HG03571 (cell line): Measurements from ENCODE around the gene WIPF1.

Experiments
- ATAC-seq: cut with Tn5 transposase; IDR thresholded peaks from one replicate; pipeline ENCODE4 v1.9.1; 2021; ENCODE audit not compliant: unreplicated experiment

WIPF1 gene

DNA sequence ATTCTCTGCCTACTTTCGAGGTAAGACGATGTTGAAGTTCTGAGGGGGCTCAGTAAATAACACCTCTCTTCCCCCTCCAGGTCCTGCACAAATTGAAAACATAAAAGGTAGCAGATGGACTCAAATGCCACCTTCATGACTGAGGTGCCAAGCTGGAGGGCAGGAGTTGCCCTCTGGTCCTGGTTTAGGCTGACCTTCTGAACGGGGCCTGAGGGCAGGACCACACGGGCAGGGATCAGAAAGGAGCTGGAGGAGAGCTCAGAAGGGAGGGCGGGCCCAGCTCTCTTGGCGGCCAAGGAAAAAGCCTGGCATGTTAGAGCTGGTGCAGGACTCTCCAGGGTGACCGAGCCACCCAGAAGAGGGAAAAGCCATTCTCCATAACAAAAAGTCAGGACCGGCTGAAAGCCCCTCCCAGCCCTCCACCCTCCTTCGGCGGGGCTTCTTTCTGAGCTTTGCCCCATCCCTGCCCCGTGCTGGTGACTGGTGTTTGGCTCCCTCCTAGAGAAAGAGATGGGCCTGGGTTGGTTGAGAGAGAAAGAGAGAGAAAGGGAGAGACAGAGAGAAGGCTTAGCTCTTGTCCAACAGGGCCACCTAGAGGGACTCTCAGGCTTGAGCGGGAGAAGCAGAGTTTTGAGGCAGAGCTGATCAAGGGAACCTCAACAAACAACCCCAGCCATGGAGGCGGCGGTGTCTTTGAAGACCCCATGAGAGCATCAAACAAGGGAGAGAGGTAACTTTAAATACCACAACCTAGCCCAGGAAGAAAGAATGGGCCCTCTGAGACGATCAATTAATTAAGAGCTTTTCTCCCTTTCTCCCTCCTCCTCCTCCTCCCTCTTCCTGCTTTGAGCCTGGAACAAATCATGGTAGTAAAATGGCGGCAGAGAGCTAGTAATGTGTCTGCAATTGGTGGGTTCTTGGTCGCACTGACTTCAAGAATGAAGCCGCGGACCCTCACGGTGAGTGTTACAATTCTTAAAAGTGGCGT, 50.8 kb downstream of the WIPF1 start:
- no peak for ATAC-seq

DNA sequence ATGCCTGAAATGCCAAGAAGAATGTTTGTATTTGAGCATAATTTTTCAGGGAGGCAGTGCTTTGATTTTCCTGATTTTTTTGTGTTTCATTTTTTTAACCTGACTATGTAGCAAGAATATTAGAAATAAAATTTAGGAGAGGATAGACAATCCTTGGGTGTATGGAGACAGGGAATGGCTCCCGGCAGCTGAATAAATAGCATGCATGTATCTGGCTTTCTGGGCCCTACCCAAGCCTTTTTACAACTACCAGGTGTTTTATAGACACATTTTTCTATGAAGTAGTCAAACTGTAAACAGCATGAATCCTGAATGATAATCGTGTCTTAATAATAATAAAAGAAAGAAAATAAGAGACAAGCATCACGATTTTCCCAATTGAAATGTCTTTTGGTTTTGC, 52.4 kb downstream of the WIPF1 start:
- ATAC-seq: no peak

GRCh38 chr2:174544802-174545201, 52.8 kb downstream of the WIPF1 start:
- ATAC-seq: no peak

GRCh38 chr2:174544156-174544555, 53.4 kb downstream of the WIPF1 start:
- ATAC-seq: no peak

DNA sequence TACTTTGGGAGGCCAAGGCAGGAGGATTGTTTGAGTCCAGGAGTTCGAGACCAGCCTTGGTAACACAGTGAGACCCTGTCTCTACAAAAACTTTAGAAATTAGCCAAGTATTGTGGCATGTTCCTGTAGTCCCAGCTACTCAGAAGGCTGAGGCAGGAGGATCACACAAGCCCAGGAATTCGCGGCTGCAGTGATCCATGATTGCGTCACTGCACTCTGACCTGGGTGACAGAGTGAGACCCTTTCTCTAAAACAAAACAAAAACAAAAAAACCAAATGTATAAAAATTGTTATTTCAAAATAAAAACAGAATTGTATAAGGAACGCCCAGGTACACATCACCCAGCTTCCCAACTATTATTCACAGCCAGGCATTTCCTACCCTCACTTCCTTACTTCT, 56.7 kb downstream of the WIPF1 start:
- ATAC-seq: no peak

GRCh38 chr2:174535757-174536703, 61.6 kb downstream of the WIPF1 start:
- ATAC-seq: no peak

DNA sequence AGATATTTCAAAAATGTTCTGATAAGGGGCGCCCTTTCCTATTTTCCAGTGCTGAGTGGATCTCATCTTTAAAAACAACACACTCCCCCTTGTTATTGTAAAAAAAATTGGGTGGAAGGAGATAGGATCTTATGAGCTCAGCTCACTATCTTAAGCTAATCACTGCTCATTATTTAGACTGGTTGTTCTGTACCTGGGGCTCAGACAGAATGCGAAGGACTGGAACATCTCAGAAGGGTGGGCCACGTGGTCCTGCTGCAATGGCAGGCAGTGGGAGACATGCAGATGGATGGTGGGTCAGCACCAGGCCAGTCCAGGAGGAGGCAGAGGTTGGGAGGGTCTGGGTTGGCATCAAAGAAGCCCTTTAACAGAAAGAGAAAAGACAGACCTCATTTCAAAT, 62.5 kb downstream of the WIPF1 start:
- ATAC-seq: no peak

DNA sequence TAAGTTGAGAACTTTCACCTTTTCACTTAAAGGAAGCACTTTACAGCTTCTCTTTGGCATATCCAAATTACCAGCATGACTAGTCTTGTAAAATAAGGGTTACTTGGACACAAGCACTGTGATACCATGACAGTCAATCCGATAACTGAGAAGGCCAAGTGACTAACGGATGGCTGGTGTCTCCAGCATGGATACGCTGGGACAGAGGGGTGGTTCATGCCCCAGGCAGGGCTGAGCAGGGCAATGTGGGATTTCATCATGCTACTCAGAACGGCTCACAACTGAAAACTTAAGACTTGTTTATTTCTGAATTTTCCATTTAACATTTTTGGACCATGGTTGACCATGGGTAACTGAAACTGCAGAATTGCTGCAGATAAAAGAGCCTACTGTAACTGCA, 67.7 kb downstream of the WIPF1 start:
- ATAC-seq: no peak

DNA sequence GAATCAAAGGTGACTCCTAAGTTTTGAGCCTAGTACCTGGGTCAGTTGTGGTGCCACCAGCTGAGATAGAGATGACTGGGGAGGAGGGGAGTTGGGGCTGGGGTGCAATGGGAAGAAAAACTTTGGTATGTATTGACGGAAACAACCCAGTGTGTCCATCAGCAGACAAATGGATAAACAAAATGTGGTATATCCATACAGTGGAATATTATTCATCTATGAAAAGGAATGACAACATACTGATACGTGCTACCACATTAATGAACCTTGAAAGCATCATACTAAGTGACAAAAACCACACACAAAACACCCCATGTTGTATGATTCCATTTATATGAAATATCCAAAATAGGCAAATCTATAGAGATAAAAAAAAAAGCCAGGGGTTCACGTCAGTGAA, 69.6 kb downstream of the WIPF1 start:
- no peak for ATAC-seq

- ATAC-seq: no peak
Measured at GRCh38 chr2:174527101-174527721, 70.4 kb downstream of the WIPF1 start.

- no peak for ATAC-seq
Measured at GRCh38 chr2:174524527-174524926, 73.1 kb downstream of the WIPF1 start.

DNA sequence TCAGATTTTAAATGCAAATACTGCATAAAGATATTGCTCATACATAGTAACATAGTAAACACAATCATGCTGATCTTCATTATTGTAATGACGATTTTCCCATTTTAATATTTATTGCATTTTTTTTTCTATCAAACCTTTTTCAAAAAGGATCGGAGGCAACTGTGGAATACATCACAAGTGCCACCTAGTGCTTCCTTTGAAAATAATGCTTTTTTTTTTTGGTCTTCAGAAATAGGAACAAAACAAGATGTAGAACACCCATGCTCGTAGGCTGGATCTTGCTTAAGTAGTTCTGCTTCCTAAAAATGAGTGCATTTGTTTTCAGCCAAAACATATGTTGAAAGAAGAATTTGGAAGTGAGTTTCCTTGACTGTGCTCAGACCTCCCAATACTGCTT, 75.1 kb downstream of the WIPF1 start:
- ATAC-seq: no peak

DNA sequence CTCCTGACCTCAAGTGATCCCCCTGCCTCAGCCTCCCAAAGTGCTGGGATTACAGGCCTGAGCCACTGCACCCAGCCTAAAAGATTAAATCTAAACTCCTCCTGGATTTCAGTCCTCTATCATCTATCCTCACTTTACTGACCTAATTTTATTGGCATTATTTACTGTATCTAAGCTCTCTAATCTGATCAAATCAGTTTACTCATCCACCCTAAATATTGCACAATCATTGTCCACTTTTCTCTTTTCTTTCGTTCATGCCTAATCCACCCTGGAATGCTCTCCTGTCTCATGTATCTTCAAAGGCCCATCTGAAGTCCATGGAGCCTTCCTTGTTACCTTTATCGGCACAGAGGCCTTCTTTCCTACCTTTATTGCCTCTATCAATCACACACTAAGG, 79.2 kb downstream of the WIPF1 start:
- ATAC-seq: no peak

GRCh38 chr2:174516501-174517378, 80.9 kb downstream of the WIPF1 start:
- no peak for ATAC-seq

GRCh38 chr2:174512345-174512744, 85.3 kb downstream of the WIPF1 start:
- no peak for ATAC-seq

DNA sequence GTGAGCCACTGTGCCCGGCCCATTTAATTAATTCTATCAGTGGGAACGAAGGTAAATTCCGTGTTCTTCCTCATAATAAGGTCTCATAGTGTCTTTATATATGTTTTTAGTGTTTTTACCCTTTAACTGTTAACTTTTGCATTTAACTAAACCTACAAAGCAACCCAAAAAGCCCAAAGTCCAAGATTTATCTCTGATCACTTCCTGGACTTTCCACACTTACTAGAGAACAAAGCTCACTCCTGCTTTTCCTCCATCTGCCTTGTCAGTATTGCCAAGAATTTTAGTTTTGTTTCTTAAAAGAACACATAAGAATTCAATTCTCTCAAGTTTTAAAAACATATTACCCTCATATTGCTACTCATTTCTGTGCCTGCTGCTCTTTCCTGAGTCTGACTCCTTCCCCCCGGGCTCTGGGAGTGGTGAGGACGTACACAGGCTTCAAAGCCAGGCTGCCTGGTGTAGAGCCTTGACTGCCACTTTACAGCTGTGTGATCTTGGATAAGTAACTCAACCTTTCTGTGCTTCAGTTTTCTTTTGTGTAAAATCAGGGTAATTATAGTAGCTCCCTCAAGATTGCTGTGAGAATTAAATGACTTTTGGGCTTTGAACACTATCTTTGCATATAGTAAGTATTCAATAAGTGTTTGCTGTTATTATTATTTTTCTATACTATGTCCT, 85.9 kb downstream of the WIPF1 start:
- no peak for ATAC-seq

DNA sequence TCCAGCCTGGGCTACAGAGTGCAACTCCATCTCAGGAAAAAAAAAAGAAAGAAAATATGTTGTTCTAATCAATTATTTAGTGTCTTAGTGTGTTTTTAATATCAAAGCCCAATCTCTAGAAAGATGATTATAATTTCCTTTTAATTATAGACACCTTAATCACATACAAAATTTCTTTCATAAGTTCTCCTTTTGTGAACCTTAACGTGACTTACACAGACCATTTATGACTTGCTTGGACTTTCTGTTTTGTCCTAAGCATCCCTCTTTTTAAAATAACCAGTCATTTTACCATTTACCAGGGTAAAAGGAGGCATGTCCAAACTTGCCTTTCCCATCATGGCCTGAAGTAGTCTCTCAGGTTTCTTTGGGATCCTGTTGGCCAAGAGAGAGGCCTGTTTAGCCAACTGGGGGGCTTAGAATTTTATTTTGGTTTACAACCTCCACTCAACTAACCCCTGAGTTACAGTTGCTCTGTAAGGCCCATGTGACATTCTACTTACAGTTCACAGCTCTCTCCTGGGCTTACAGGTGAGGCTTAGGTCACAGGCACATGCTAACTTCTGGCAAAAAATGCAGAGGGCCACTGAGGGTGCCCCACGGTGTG, 86.9 kb downstream of the WIPF1 start:
- no peak for ATAC-seq
